SJSA1 (cell line): ENCODE measurements around the gene ZNF710. TPM values are rescaled to one million over a fixed set of nuclear protein-coding genes. Genes with fewer than 3 reads are reported as not detected.
"Not testable (repeated sequence)": the region's sequence is repeated elsewhere in the genome, so short reads cannot be mapped to it uniquely, and the experiment has no call there.

Source experiments
- DNase-seq, 2 experiments: peaks; one replicate each; pipeline ENCODE4 v3.0.0-alpha.2; 2015 to 2020; ENCODE audit warnings: low spot score in 2 of 2, low read depth in 1 of 2
- H3K27ac ChIP-seq: fragments of 250-450 bp; sonication (Bioruptor Pico); 2 replicates; pipeline ENCODE4 v1.5.1; 2020; ENCODE audit warnings: mild to moderate bottlenecking, moderate library complexity
- H3K27me3 ChIP-seq: fragments of 250-450 bp; sonication (Bioruptor Pico); replicated peaks from 2 replicates; pipeline ENCODE4 v1.5.1; 2020; ENCODE audit warnings: mild to moderate bottlenecking, moderate library complexity
- H3K36me3 ChIP-seq: fragments of 250-450 bp; sonication (Bioruptor Pico); 2 replicates; pipeline ENCODE4 v1.5.1; 2020; ENCODE audit warnings: mild to moderate bottlenecking
- H3K4me1 ChIP-seq: fragments of 250-450 bp; sonication (Bioruptor Pico); replicated peaks from 2 replicates; pipeline ENCODE4 v1.6.1; 2021; ENCODE audit warnings: mild to moderate bottlenecking
- H3K4me3 ChIP-seq: fragments of 250-450 bp; sonication (Bioruptor Pico); 2 replicates; pipeline ENCODE4 v1.5.1; 2020; ENCODE audit warnings: mild to moderate bottlenecking
- H3K9me3 ChIP-seq: fragments of 250-450 bp; sonication (Bioruptor Pico); replicated peaks from 2 replicates; pipeline ENCODE4 v1.5.1; 2020; ENCODE audit warnings: mild to moderate bottlenecking
- total RNA-seq: library from RNA; depleted of rRNA; stranded (reverse); fragments of >200 nt; shearing (Covaris generic); gene quantifications from 2 replicates; pipeline ENCODE4 v1.2.3, GENCODE V29; 2014

Gene ZNF710
- total RNA-seq, 1 experiment from 2014 or later, result 7.3 TPM

DNA sequence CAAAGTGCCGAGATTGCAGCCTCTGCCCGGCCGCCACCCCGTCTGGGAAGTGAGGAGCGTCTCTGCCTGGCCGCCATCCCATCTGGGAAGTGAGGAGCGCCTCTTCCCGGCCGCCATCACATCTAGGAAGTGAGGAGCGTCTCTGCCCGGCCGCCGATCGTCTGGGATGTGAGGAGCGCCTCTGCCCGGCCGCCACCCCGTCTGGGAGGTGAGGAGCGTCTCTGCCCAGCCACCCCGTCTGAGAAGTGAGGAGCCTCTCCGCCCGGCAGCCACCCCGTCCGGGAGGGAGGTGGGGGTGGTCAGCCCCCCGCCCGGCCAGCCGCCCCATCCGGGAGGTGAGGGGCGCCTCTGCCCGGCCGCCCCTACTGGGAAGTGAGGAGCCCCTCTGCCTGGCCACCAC lies 23.3 kb upstream of the ZNF710 start:
- peaks cover 11% of the 10 kb centered on the region for H3K27me3 ChIP-seq
- DNase-seq, H3K9me3 ChIP-seq, H3K27ac ChIP-seq, H3K36me3 ChIP-seq, H3K4me1 ChIP-seq, H3K4me3 ChIP-seq: not testable (repeated sequence)

DNA sequence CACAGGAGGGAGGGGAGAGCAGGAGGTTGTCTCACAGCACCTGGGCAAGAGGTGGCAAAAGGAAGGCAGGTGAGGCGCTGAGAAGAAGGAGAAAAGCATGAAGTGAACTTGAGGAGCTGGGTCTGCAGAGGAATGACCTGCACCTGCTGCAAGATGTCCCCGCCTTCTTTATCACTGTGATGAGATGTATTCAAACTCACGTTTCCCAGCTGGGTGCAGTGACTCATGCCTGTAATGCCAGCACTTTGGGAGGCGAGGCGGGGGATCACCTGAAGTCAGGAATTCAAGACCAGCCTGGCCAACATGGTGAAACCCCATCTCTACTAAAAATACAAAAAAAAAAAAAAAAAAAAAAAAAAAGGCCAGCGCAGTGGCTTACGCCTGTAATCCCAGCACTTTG lies 22.2 kb upstream of the ZNF710 start:
- Histone ChIP-seq H3K4me3 (no peak overlapping the region), H3K4me1 (no peaks in the 10 kb centered on the region), H3K27me3 (peaks cover 18% of the 10 kb centered on the region), H3K9me3 (no peaks in the 10 kb centered on the region), H3K36me3 (no peaks in the 10 kb centered on the region), H3K27ac (no peak overlapping the region)
- DNase-seq, result no peak

DNA sequence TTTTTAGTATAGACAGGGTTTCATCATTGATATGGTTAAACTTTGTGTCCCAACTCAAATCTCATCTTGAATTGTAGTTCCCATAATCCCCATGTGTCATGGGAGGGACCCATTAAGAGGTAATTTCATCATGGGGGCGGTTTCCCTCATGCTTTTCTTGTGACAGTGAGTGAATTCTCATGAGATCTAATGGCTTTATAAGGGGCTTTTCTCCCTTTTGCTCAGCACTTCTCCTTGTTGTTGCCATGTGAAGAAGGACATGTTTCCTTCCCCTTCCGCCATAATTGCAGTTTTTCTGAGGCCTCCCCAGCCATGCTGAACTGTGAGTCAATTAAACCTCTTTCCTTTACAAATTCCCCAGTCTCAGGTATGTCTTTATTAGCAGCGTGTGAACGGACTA lies 20.2 kb upstream of the ZNF710 start:
- no peak for DNase-seq
- H3K27ac ChIP-seq, result no peak overlapping the region

GRCh38 chr15:89982315-89983055 lies 18.6 kb upstream of the ZNF710 start:
- no peak overlapping the region for H3K4me3 ChIP-seq
- H3K27ac ChIP-seq, result no peak overlapping the region
- no peaks in the 10 kb centered on the region for H3K36me3 ChIP-seq
- no peaks in the 10 kb centered on the region for H3K4me1 ChIP-seq
- peaks cover 24% of the 10 kb centered on the region for H3K27me3 ChIP-seq
- H3K9me3 ChIP-seq, result no peaks in the 10 kb centered on the region
- no peak for DNase-seq

More for the DNA sequence above, 20.2 kb upstream of the ZNF710 start:
- H3K4me1 ChIP-seq, result no peaks in the 10 kb centered on the region
- H3K36me3 ChIP-seq, result no peaks in the 10 kb centered on the region
- H3K27me3 ChIP-seq, result peaks cover 28% of the 10 kb centered on the region
- H3K4me3 ChIP-seq, result no peak overlapping the region
- H3K9me3 ChIP-seq, result no peaks in the 10 kb centered on the region

DNA sequence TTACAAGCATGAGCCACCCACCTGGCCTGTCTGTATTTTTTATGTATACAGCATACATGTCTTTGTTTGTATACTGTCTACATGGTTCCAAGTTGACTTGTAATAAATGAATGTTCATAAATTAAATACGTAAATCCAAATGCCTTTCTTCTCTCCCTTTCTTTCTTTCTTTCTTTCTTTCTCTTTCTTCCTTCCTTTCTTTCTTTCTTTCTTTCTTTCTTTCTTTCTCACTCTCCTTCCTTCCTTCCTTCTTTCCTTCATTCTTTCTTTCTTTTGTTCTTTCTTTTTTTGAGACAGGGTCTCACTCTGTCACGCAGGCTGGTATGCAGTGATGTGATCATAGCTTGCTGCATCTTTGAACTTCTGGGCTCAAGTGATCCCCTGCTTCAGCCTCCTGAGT lies 17.1 kb upstream of the ZNF710 start:
- Histone ChIP-seq H3K27ac (no peak overlapping the region), H3K4me1 (no peaks in the 10 kb centered on the region), H3K9me3 (no peaks in the 10 kb centered on the region), H3K36me3 (no peaks in the 10 kb centered on the region), H3K27me3 (peaks cover 24% of the 10 kb centered on the region), H3K4me3 (no peak overlapping the region)
- DNase-seq, result no peak

GRCh38 chr15:89984421-89985010 lies 16.6 kb upstream of the ZNF710 start:
- Histone ChIP-seq H3K4me3 (no peak overlapping the region), H3K9me3 (no peaks in the 10 kb centered on the region), H3K27ac (no peak overlapping the region), H3K4me1 (no peaks in the 10 kb centered on the region), H3K27me3 (peaks cover 24% of the 10 kb centered on the region), H3K36me3 (no peaks in the 10 kb centered on the region)
- no peak for DNase-seq

GRCh38 chr15:89985111-89985510 lies 16.0 kb upstream of the ZNF710 start:
- peaks cover 24% of the 10 kb centered on the region for H3K27me3 ChIP-seq
- no peak overlapping the region for H3K27ac ChIP-seq
- no peaks in the 10 kb centered on the region for H3K36me3 ChIP-seq
- no peak overlapping the region for H3K4me3 ChIP-seq
- no peak for DNase-seq
- no peaks in the 10 kb centered on the region for H3K9me3 ChIP-seq
- no peaks in the 10 kb centered on the region for H3K4me1 ChIP-seq

GRCh38 chr15:89991312-89991711 lies 9.8 kb upstream of the ZNF710 start:
- Histone ChIP-seq H3K4me1 (no peaks in the 10 kb centered on the region), H3K27me3 (no peaks in the 10 kb centered on the region), H3K27ac (no peak overlapping the region)

GRCh38 chr15:89993349-89993748 lies 7.8 kb upstream of the ZNF710 start:
- peaks cover 4% of the 10 kb centered on the region for H3K4me1 ChIP-seq
- no peak for DNase-seq
- H3K4me3 ChIP-seq, result no peak overlapping the region
- no peak overlapping the region for H3K27ac ChIP-seq
- H3K27me3 ChIP-seq, result no peaks in the 10 kb centered on the region
- H3K9me3 ChIP-seq, result no peaks in the 10 kb centered on the region
- no peaks in the 10 kb centered on the region for H3K36me3 ChIP-seq

More at GRCh38 chr15:89991312-89991711, 9.8 kb upstream of the ZNF710 start:
- Histone ChIP-seq H3K36me3 (no peaks in the 10 kb centered on the region), H3K9me3 (no peaks in the 10 kb centered on the region), H3K4me3 (no peak overlapping the region)
- DNase-seq, result no peak

DNA sequence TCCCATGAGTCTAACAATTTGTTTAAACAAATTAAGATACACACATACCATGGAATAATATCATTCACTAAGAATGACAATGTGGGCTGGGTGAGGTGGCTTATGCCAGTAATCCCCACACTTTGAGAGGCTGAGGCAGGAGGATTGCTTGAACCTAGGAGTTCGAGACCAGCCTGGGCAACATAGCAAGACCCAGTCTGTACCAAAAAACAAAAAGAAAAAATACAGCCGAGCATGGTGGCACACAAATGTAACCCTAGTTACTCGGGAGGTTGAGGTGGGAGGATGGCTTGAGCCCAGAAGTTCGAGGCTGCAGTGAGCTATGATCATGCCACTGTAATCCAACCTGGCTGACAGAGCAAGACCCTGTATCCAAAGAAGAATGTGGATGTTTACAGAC lies 4.0 kb upstream of the ZNF710 start:
- peaks cover 19% of the 10 kb centered on the region for H3K4me1 ChIP-seq
- H3K9me3 ChIP-seq, result no peaks in the 10 kb centered on the region
- no peak overlapping the region for H3K27ac ChIP-seq
- no peak overlapping the region for H3K4me3 ChIP-seq
- DNase-seq, result no peak
- H3K27me3 ChIP-seq, result no peaks in the 10 kb centered on the region
- no peaks in the 10 kb centered on the region for H3K36me3 ChIP-seq

- peak; percentile 24 to 64 for DNase-seq
- H3K27ac ChIP-seq, result no peak overlapping the region
- H3K4me1 ChIP-seq, result peaks cover 24% of the 10 kb centered on the region
These were observed 2.9 kb upstream of the ZNF710 start for GRCh38 chr15:89998141-89998661.

GRCh38 chr15:89998923-89999675 lies 2.0 kb upstream of the ZNF710 start:
- H3K4me3 ChIP-seq, result no peak overlapping the region
- H3K4me1 ChIP-seq, result peaks cover 25% of the 10 kb centered on the region
- H3K27ac ChIP-seq, result no peak overlapping the region
- no peak for DNase-seq
- H3K9me3 ChIP-seq, result no peaks in the 10 kb centered on the region
- H3K36me3 ChIP-seq, result 0 out of 2 replicates have a peak, but pooled peaks cover 3% of the 10 kb centered on the region
- no peaks in the 10 kb centered on the region for H3K27me3 ChIP-seq

More at GRCh38 chr15:89998141-89998661, 2.9 kb upstream of the ZNF710 start:
- no peaks in the 10 kb centered on the region for H3K9me3 ChIP-seq
- H3K4me3 ChIP-seq, result no peak overlapping the region
- 0 out of 2 replicates have a peak, but pooled peaks cover 2% of the 10 kb centered on the region for H3K36me3 ChIP-seq
- no peaks in the 10 kb centered on the region for H3K27me3 ChIP-seq

DNA sequence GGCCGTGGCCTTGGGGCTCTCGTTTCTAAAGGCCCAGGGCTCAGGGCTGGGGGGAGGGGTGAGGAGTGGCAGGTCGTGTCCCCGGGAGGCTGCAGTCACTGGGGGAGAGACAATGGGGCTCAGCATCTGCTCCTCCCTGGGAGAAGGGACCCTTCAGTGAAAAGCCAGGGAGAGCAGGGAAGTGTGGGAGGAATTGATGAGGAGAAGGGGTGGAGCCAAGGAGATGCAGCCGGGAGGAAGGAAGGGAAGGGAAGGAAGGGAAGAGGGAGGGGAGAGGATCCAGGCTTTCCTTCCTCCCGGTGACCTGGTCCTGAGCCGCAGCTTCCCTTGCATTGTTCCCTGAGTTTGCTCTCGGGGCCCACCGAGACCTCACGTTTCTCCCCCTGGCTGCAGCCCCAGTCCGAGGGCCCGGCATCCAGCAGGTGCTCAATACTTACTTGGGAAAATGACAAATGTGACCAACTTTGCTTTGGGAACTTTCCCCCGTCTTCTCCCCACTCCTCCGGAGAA lies 1.4 kb upstream of the ZNF710 start:
- Histone ChIP-seq H3K4me3 (no peak overlapping the region), H3K27ac (no peak overlapping the region), H3K36me3 (0 out of 2 replicates have a peak, but pooled peaks cover 3% of the 10 kb centered on the region), H3K4me1 (peaks cover 30% of the 10 kb centered on the region), H3K27me3 (no peaks in the 10 kb centered on the region), H3K9me3 (no peaks in the 10 kb centered on the region)
- DNase-seq, result no peak
